ENCODE data around the gene CRYZL1.

Gene CRYZL1

GRCh38 chr21:33658919-33659567 lies 17.5 kb upstream of the CRYZL1 start:
- DNase-seq (ENCODE audit: low read depth) = no peak
- H3K4me3 ChIP-seq (ENCODE audit: control insufficient read depth, low read depth, low read length) = no peak overlapping the region
- TF ChIP-seq CTCF (IDR thresholded peaks at IDR 0.05; ENCODE audit: control insufficient read depth, insufficient read depth, low read depth, low read length, missing control alignments) = no peak

- H3K4me3 ChIP-seq (ENCODE audit: control insufficient read depth, low read depth, low read length) = no peak overlapping the region
- no peak for TF ChIP-seq CTCF (IDR thresholded peaks at IDR 0.05; ENCODE audit: control insufficient read depth, insufficient read depth, low read depth, low read length, missing control alignments)
- no peak for DNase-seq (ENCODE audit: low read depth)
These were observed 15.7 kb upstream of the CRYZL1 start for GRCh38 chr21:33657124-33657820.

- no peak for DNase-seq (ENCODE audit: low read depth)
- no peak overlapping the region for H3K4me3 ChIP-seq (ENCODE audit: control insufficient read depth, low read depth, low read length)
- no peak for TF ChIP-seq CTCF (IDR thresholded peaks at IDR 0.05; ENCODE audit: control insufficient read depth, insufficient read depth, low read depth, low read length, missing control alignments)
These were observed 14.2 kb upstream of the CRYZL1 start for GRCh38 chr21:33655588-33656221.

- H3K4me3 ChIP-seq (ENCODE audit: control insufficient read depth, low read depth, low read length) = no peak overlapping the region
- no peak for TF ChIP-seq CTCF (IDR thresholded peaks at IDR 0.05; ENCODE audit: control insufficient read depth, insufficient read depth, low read depth, low read length, missing control alignments)
- DNase-seq (ENCODE audit: low read depth) = no peak
These were observed 12.9 kb upstream of the CRYZL1 start for GRCh38 chr21:33654412-33654811.

GRCh38 chr21:33651965-33652680 lies 10.6 kb upstream of the CRYZL1 start:
- no peak for TF ChIP-seq CTCF (IDR thresholded peaks at IDR 0.05; ENCODE audit: control insufficient read depth, insufficient read depth, low read depth, low read length, missing control alignments)
- DNase-seq (ENCODE audit: low read depth) = no peak
- no peak overlapping the region for H3K4me3 ChIP-seq (ENCODE audit: control insufficient read depth, low read depth, low read length)

- no peak for DNase-seq (ENCODE audit: low read depth)
- no peak overlapping the region for H3K4me3 ChIP-seq (ENCODE audit: control insufficient read depth, low read depth, low read length)
- TF ChIP-seq CTCF (IDR thresholded peaks at IDR 0.05; ENCODE audit: control insufficient read depth, insufficient read depth, low read depth, low read length, missing control alignments) = no peak
These were observed 9.5 kb upstream of the CRYZL1 start for GRCh38 chr21:33650929-33651509.

All from AG09309 (cell line).